ENCODE data around the gene PCSK6.

Gene PCSK6

GRCh38 chr15:101526021-101526420, 36.5 kb upstream of the PCSK6 start:
- peak in 3 of 42 donors; percentile 16 to 40 (median 20) for DNase-seq
- intact Hi-C loops (cut with DNase I): no loop called here

DNA sequence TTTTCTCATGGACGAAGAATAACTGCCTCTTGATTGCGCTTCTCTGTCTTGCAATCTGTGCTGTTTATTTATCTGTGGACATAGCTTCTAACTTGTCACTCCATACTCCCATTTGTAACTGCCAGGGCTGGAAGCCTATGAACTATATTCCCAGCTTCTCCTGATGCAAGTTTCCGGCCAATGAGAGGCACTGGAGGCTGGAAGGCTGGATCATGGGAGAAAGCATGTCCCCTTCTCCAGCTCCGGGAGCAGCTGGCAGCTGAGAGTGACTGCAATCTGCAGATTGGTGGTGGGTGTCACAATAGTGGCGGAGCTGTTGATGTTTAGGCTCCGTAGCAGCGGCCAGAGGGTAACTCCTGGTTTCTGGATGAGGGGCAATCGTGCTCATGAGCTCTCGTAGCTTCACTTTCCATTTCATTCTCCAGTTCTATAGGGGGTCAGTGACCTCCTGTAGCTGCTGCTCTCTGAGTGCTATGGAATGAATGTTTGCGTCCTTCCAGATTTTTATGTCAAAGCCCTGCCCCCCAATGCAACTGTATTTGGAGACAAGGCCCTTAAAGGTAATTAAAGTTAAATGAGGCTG, 35.7 kb upstream of the PCSK6 start:
- intact Hi-C loops (cut with DNase I): no loop called here
- DNase-seq: peak in 3 of 42 donors; percentile 21 to 40 (median 31)

- intact Hi-C loops (cut with DNase I): no loop called here
- DNase-seq: peak; percentile 68 to 95 (median 88)
These were observed 34.0 kb upstream of the PCSK6 start for GRCh38 chr15:101523560-101523940.

- intact Hi-C loops (cut with DNase I): no loop called here
- peak in 7 of 42 donors; percentile 1 to 42 (median 27) for DNase-seq
These were observed 33.4 kb upstream of the PCSK6 start for GRCh38 chr15:101522621-101523559.

DNA sequence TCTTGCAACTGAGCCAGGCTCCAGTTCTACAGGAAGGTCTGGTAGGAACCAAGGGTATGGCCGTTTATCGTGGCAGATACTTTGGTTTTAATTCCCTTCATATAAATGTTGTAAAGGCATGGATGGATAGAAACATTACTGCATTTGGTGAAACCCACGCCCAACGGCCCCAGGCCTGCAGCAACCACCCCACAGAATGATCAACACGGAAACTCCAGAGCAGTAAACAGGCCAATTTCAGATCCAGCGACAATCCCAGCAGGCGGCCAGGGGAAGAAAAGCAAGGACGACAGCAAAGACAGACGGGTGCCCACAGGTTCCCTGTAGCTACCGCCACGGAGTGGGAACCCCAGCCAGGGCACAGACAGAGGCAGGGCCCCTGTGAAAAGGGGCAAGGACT, 32.6 kb upstream of the PCSK6 start:
- intact Hi-C loops (cut with DNase I): no loop called here
- DNase-seq: peak in 5 of 42 donors; percentile 0 to 38 (median 17)

- no peak for DNase-seq
- intact Hi-C loops (cut with DNase I): no loop called here
These were observed 32.1 kb upstream of the PCSK6 start for GRCh38 chr15:101521591-101521990.

- intact Hi-C loops (cut with DNase I): no loop called here
- peak in 9 of 42 donors; percentile 0 to 32 (median 16) for DNase-seq
These were observed 31.6 kb upstream of the PCSK6 start for GRCh38 chr15:101521069-101521468.

GRCh38 chr15:101520395-101520794, 30.9 kb upstream of the PCSK6 start:
- intact Hi-C loops (cut with DNase I): no loop called here
- DNase-seq: peak in 26 of 42 donors; percentile 7 to 81 (median 52)

DNA sequence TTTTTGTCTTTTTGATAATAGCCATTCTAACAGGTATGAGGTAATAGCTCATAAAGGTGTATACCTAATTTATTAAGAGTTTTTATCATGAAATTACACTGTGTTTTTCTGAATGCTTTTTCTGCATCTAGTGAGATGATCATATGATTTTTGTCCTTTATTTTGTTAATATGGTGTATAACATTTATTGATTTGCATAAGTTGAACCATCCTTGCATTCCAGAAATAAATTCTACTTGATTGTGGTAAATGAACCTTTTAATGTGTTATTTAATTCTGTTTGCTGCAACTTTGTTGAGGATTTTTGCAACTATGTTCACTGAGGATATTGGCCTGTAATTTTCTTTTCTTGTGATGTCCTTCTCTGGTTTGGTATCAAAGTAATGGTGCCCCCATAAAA, 28.0 kb upstream of the PCSK6 start:
- intact Hi-C loops (cut with DNase I): no loop called here

GRCh38 chr15:101514318-101514717, 24.8 kb upstream of the PCSK6 start:
- intact Hi-C loops (cut with DNase I): no loop called here
- peak in 4 of 42 donors; percentile 5 to 22 (median 7) for DNase-seq

More for the DNA sequence above, 28.0 kb upstream of the PCSK6 start:
- DNase-seq: no peak

GRCh38 chr15:101511717-101512116, 22.2 kb upstream of the PCSK6 start:
- peak in 5 of 42 donors; percentile 4 to 32 (median 9) for DNase-seq
- intact Hi-C loops (cut with DNase I): no loop called here

DNA sequence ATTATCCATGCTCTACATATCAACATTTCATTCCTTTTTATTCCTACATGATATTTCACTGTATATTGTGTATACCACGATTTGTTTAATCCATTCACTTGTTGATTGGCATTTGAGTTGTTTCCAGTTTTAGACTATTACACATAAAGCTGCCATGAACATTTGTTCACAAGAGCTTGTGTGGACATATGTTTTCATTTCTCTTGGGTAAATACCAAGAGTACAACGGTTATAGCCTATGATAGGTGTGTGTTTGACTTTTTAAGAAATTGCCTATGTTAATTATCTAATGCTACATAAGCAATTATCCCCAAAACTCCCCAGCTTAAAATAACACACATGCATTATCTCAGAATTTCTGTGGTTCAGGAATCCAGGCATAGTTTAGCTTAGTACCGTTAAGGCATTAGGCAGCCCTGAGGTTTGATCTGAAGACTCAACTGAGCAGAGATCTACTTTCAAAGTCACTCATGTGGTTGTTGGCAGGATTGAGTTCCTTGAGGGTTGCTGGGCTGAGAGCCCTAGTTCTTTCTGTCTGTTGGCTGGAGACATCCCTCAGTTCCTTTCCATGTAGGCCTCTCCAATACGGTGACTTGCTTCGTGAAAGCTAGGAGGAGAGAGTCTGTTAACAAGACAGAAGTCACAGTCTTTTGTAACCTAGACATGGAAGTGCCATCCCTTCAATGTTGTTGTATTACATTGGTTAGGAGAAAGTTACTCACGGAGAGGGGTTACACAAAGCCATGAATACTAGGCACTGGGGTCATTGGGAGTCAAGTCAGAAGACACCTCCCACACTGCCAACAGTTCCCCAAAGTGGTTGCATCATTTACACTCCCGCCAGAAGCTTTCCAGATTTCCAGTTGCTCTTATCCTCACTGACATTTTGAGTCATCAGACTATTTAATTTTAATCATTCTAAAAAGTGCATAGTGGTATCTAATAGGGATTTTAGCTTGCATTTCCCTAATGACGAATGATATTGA, 21.0 kb upstream of the PCSK6 start:
- DNase-seq: peak in 4 of 42 donors; percentile 9 to 33 (median 12)
- intact Hi-C loops (cut with DNase I): no loop called here

GRCh38 chr15:101509279-101509678, 19.8 kb upstream of the PCSK6 start:
- intact Hi-C loops (cut with DNase I): no loop called here
- DNase-seq: no peak

- peak in 7 of 42 donors; percentile 6 to 37 (median 14) for DNase-seq
- intact Hi-C loops (cut with DNase I): no loop called here
These were observed 17.0 kb upstream of the PCSK6 start for GRCh38 chr15:101506491-101506890.

DNA sequence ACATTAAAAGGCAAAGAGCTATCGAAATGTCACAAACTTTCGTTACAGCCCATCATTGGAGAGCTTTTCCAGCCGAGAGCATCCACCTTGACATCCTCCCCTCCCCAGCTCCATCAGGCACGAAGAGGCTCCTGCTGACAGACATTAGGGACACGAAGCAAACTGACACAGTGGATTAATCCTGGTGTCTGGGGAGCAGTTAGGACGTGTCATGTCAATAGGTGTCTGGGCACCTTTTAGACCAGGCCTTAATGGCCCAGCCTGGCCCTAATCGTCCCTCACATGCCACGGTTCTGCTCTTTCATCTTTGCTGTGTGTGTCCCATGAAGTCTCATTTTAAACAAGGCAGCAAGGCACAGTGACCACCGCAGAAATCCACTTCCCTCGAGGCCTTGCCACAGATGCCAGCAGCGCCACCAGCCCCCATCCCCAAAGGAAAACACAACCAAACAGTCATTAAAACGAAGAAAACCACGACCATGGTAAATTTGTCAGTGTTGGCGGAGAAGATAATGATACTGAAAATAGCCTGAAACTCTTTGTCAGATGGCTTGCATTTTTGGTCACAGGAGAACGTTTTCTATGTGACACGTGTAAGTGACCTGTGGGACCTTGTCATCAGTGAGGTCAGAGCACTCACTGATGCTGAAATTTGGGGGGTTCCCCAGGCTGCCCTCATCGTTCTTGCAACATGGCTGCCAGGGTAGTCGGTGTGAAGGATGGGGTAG, 16.3 kb upstream of the PCSK6 start:
- intact Hi-C loops (cut with DNase I): no loop called here
- peak in 4 of 42 donors; percentile 4 to 39 (median 12) for DNase-seq

GRCh38 chr15:101504866-101505609, 15.5 kb upstream of the PCSK6 start:
- intact Hi-C loops (cut with DNase I): no loop called here
- DNase-seq: peak in 8 of 42 donors; percentile 0 to 40 (median 10)

GRCh38 chr15:101504373-101504772, 14.9 kb upstream of the PCSK6 start:
- intact Hi-C loops (cut with DNase I): no loop called here
- peak in 3 of 42 donors; percentile 14 to 33 (median 27) for DNase-seq

GRCh38 chr15:101503296-101503599, 13.7 kb upstream of the PCSK6 start:
- intact Hi-C loops (cut with DNase I): no loop called here
- peak in 3 of 42 donors; percentile 4 to 31 (median 5) for DNase-seq
